EL (cell line): ENCODE results near the gene SMCR8.
"Not testable (repeated sequence)": the region's sequence is repeated elsewhere in the genome, so short reads cannot be mapped to it uniquely, and the experiment has no call there.

Experiments used
- DNase-seq: peaks from one replicate; pipeline ENCODE4 v3.0.0-alpha.2; 2016

SMCR8 gene

GRCh38 chr17:18318117-18318516 lies 3.0 kb downstream of the SMCR8 start:
- DNase-seq, result no peak

DNA sequence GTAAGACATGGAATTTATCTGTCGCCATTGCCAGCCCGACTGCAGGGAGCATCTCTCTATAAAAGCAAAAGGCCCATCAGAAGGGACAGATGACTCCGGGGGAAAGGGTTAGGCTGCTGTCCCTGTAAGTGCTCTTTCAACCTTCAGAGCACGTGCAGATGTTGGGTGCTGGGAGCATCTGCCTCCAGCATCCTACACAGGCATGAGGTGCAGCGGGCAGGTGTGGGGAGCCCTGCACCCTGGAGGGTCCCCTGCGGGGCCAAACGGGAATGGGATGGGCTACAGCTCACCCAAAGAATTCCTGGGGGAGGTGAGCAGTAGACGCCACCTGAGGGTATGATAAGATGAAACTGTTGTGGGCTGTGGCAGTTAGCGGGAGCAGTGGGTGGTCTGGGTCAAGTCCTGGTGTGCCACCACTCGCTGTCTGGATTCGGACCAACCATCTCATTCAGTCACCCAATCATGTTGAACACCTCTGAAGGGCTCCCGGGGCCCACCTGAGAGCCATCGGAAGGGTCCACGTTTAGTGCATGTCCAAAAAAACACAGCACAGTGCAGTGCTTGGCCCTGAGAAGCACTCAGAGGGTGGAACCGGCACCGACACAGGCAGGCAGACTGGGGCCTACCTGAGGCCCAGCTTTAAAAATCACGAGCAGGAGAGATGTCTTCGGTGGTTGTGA lies 3.8 kb downstream of the SMCR8 start:
- DNase-seq, result no peak

DNA sequence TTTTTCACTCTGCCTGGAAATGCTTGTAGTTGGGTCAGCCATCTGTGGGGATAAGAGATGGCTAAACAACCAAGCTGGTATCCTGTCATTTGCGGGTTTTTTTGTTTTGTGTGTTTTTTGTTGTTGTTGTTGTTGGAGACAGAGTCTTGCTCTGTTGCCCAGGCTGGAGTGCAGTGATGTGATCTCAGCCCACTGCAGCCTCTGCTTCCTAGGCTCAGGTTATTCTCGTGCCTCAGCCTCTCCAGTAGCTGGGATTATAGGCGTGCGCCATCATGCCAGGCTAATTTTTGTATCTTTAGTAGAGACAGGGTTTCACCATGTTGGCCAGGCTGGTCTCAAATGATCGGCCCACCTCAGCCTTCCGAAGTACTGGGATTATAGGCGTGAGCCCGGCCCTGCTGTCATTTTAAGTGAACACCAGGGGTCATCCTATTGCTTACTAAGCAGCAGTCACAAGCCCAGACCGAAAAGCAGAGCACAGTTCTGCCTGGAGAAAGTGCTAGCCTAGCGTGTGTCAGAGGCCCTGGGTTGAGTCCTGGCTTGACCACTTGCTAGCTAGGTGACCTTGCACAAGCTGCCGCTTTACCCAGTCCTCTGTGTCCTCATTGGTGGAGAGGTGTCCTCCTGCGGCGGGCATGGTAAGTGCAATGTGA lies 4.6 kb downstream of the SMCR8 start:
- DNase-seq, result peak; percentile 51

DNA sequence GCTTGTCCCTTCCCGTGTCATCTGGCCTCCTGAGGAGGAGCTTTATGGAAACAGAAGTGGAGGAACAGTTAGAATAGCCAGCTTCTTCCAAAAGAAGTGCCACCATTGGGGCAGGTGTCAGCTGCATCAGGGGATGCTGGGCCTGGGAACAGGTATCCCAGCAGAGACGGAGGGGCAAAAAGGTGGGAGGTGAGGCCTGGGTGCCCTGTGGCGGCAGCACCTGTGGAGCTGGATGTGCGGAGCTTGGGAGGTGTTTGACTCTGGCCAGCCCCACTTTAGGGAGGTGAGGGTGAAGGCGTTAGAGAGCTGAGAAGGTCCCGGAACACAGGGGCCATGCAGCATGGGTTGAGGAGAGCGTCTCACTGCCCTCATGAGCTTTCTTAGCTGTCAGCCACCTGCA lies 5.2 kb downstream of the SMCR8 start:
- no peak for DNase-seq

DNA sequence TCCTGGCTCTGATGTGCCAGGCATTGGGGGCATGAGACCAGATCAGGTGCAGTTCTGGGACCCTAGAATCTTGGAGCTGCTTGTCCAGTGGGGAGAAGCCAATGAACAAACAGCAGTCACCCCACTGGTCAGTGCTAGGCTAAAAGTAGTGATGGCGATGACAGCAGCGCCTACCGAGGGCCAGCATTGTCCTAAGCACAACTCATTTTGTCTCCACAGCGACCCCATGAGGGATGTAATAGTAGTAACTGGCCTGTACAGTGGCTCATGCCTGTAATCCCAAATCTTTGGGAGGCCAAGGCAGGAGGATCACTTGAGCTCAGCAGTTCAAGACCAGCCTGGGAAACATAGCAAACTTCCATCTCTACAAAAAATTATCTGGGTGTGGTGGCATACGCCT lies 6.2 kb downstream of the SMCR8 start:
- DNase-seq, result no peak

DNA sequence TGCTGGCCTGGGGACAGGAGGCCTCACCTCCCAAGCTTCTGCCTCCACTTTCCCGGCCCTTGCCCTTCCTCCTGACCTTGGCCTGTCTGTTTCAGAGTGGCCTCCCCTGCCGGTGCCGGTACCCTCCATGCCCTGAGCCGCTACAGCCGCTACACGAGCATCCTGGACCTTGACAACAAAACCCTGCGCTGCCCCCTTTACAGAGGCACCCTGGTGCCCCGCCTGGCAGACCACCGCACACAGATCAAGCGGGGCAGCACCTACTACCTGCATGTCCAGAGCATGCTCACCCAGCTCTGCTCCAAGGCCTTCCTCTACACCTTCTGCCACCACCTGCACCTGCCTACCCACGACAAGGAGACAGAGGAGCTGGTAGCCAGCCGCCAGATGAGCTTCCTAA lies 7.4 kb downstream of the SMCR8 start:
- no peak for DNase-seq

- peak; percentile 37 for DNase-seq
Measured at GRCh38 chr17:18323007-18323406, 7.9 kb downstream of the SMCR8 start.

- no peak for DNase-seq
Measured at GRCh38 chr17:18323507-18324139, 8.5 kb downstream of the SMCR8 start.

DNA sequence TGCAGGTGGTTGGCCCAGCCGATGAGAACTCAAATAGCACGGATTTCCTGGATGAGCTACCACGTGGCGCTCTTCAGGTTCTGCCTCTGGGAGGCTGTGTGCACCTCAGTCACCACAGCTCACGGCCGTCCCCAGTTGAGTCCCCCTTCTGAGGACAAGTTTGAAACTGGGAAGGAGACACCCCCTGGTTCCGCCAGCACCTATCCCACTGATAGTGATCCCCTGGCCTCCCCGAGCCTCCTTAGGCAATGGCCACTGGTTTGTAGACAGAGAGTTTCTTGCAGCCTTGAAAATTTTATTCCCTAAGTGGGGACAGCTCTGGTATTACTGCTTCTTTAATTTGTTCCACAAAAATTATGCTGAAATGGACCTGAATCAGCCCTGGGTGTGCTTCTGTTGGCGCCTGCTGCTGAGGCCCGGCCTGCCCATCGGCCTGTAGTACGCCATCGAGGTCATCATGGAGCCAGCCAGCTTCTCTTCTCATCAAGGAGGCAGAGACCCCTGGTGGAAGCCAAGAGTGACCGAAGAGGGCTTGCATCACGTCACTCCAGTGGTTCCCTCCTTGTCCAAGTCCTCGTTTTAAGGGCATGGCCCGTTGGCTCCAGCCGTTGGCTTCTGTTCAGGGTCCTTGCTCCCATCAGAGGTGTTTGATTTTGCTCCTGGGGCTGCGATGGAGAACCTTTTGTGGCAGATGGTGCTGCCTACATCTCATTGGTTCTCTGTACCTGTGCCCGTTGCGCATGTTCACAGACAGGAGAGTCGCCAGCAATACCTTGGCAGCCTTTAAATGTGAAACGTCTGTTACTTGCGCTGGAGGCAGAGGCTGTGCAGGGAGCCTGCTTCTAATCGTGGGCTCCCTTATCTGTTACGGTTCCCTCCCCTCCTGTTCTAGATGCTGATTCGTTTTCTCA lies 9.3 kb downstream of the SMCR8 start:
- DNase-seq, result no peak

DNA sequence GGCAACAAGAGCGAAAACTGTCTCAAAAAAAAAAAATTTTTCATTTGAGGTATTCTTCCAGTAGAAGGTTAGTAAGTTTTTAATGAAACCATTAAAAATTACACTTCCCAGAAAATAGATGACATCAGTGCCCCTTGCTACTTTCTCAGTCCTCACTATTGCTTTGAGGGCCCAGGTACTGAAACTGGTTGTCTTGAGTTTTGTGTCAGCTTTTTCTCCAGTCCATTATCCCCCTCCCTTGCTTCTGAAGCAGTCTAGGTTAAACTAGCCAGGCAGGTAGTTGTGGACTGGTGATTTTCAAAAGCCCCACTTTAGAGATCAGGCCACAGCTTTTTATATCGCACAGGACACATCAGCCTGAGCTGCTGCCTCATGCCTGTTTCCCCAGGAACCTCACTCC lies 10.9 kb downstream of the SMCR8 start:
- no peak for DNase-seq

DNA sequence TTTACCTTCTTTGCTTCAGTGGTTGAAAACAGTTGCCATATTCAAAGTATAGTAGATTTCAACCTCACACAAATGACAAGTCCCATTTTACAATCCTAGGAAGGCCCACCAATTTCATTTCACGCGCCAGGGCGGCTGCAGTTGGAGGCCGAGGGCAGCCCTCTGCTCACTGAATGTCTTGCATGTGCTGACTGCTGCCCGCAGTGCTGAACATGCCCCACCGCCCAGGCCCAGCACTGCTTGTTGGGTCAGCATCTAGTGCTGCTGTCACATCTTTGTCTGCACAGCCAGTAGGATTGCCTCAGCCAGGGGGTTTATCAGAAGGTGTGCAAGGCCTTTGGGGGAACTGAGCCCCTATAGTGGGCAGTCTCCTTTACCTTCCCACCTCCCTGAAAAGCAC lies 11.5 kb downstream of the SMCR8 start:
- DNase-seq, result no peak

- DNase-seq, result no peak
Measured at GRCh38 chr17:18327093-18327492, 12.0 kb downstream of the SMCR8 start.

GRCh38 chr17:18327556-18327955 lies 12.5 kb downstream of the SMCR8 start:
- no peak for DNase-seq

DNA sequence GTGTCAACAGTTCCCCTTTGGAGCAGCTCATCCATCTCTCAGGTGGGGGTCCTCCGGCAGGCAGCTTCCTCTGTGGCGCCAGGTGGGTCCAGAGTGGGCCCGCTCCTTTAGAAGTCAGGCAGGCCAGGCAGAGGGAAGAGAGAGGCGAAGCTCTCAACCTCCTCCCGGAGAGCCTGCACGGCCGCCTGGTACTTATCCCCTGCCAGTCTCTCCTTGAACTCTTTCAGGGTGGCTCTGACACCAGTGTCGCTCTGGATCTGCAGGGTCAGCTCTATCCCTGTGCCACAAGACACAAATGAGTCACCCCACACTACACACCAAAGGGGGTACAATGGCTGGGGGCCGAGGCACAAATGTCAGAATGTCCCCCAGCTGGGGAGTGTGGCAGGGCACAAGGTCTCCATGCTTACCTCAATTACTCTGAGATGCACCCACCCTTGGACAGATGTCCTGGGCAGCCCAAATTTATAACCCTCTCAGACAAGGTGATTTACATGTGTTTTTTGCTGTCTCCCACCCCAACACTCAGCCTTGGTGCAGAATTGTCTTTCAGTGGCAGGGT lies 13.6 kb downstream of the SMCR8 start:
- DNase-seq, result no peak

GRCh38 chr17:18331879-18332278 lies 16.8 kb downstream of the SMCR8 start:
- DNase-seq, result no peak

- peak; percentile 18 for DNase-seq
Measured at GRCh38 chr17:18332909-18333489, 17.9 kb downstream of the SMCR8 start.

- DNase-seq, result not testable (repeated sequence)
Measured at GRCh38 chr17:18338158-18338557, 23.1 kb downstream of the SMCR8 start.

DNA sequence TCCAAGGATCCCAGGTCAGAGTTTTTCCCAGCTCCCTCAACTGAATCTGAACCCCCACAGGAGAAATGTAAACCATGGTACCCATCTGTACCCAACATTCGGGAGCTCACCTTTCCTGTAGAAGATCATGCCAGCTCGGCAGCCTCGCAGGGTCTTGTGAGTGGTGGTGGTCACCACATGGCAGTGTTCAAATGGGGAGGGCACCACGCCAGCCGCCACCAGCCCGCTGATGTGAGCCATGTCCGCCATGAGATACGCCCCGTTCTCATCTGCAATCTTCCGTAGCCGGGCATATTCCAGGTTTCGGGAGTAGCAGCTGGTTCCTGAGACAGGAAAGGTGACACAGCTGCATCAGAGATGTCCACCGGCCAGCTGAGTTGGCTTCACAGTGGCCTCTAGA lies 24.8 kb downstream of the SMCR8 start:
- DNase-seq, result no peak

DNA sequence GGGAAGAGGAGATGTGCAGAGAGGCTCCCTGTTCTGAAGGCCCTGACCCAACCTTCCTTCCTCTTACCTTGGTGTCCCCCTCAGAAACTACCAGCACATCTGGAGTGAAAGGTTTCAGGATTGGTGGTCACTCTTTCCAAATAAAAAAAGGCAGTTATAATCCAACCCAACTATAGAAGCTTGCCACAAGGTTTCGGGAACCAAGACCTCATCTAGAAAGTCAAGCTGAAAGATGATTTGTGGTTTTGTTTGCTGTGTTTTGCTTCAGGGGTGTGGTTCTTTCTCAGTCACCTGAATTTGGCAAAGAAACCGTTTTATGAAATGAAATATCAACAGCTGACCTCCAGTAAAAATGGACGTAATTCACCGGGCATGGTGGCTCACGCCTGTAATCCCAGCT lies 28.9 kb downstream of the SMCR8 start:
- DNase-seq, result no peak

GRCh38 chr17:18353541-18353940 lies 38.4 kb downstream of the SMCR8 start:
- no peak for DNase-seq

- no peak for DNase-seq
Measured at GRCh38 chr17:18356624-18357023, 41.5 kb downstream of the SMCR8 start.

- DNase-seq, result no peak
Measured at GRCh38 chr17:18360518-18360917, 45.4 kb downstream of the SMCR8 start.
